Astrocyte (in vitro differentiated cells and primary cell): ENCODE data around the gene TRPM4.

Experiments used
- EZH2 ChIP-seq: IDR thresholded peaks from 2 replicates; pipeline ENCODE4 v1.6.1; 2012; ENCODE audit warnings: mild to moderate bottlenecking, low read length, inconsistent platforms; ENCODE audit not compliant: insufficient read depth
- TF ChIP-seq, protein P1 (sequence below): IDR thresholded peaks from 2 replicates; pipeline ENCODE4 v1.5.1; 2011; ENCODE audit warnings: low read depth, mild to moderate bottlenecking, inconsistent platforms, low read length, moderate library complexity; ENCODE audit not compliant: insufficient read depth

- TF ChIP-seq EZH2: no peak
- TF ChIP-seq, protein P1, sequence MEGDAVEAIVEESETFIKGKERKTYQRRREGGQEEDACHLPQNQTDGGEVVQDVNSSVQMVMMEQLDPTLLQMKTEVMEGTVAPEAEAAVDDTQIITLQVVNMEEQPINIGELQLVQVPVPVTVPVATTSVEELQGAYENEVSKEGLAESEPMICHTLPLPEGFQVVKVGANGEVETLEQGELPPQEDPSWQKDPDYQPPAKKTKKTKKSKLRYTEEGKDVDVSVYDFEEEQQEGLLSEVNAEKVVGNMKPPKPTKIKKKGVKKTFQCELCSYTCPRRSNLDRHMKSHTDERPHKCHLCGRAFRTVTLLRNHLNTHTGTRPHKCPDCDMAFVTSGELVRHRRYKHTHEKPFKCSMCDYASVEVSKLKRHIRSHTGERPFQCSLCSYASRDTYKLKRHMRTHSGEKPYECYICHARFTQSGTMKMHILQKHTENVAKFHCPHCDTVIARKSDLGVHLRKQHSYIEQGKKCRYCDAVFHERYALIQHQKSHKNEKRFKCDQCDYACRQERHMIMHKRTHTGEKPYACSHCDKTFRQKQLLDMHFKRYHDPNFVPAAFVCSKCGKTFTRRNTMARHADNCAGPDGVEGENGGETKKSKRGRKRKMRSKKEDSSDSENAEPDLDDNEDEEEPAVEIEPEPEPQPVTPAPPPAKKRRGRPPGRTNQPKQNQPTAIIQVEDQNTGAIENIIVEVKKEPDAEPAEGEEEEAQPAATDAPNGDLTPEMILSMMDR: no peak
These were observed 36.8 kb downstream of the TRPM4 start for GRCh38 chr19:49194408-49194807.
